SK-N-SH treated with all-trans-retinoic acid at 6 μM for 48 hours (cell line): ENCODE measurements around the gene AADACL4.
"Not testable (repeated sequence)": the region's sequence is repeated elsewhere in the genome, so short reads cannot be mapped to it uniquely, and the experiment has no call there.

ENCODE experiments used
- ATAC-seq: fragments of 200-7000 bp; cut with Tn5 transposase; 3 replicates; pipeline ENCODE4 v1.9.1; 2020; ENCODE audit warnings: mild to moderate bottlenecking, moderate library complexity
- ARNTL ChIP-seq: fragments of 450-650 bp; formaldehyde crosslinking; IDR thresholded peaks from 2 replicates; pipeline ENCODE4 v1.5.0; 2020; ENCODE audit warnings: low read depth, mild to moderate bottlenecking, moderate library complexity, borderline replicate concordance
- BACH2 ChIP-seq: fragments of 250-450 bp; sonication (Bioruptor Pico); IDR thresholded peaks from 2 replicates; pipeline ENCODE4 v1.9.0; 2021; ENCODE audit warnings: mild to moderate bottlenecking, borderline replicate concordance
- CSDC2 ChIP-seq: fragments of 250-450 bp; sonication (Bioruptor Pico); IDR thresholded peaks from 2 replicates; pipeline ENCODE4 v1.5.0; 2020; ENCODE audit warnings: mild to moderate bottlenecking, moderate library complexity
- ESRRG ChIP-seq: fragments of 250-450 bp; sonication (Bioruptor Pico); IDR thresholded peaks from 2 replicates; pipeline ENCODE4 v1.6.1; 2021; ENCODE audit warnings: mild to moderate bottlenecking
- GLIS3 ChIP-seq: fragments of 250-450 bp; sonication (Bioruptor Pico); IDR thresholded peaks from 2 replicates; pipeline ENCODE4 v1.5.0; 2020; ENCODE audit warnings: mild to moderate bottlenecking, moderate library complexity
- ISL1 ChIP-seq: fragments of 250-450 bp; sonication (Bioruptor Pico); IDR thresholded peaks from 2 replicates; pipeline ENCODE4 v2.1.2; 2022; ENCODE audit warnings: mild to moderate bottlenecking, moderate library complexity
- PPARA ChIP-seq: fragments of 250-450 bp; sonication (Bioruptor Pico); IDR thresholded peaks from 2 replicates; pipeline ENCODE4 v1.5.0; 2020; ENCODE audit warnings: mild to moderate bottlenecking, borderline replicate concordance
- SNAI2 ChIP-seq: fragments of 250-450 bp; sonication (Bioruptor Pico); IDR thresholded peaks from 2 replicates; pipeline ENCODE4 v1.5.0; 2020; ENCODE audit warnings: mild to moderate bottlenecking, moderate library complexity
- TCF4 ChIP-seq: fragments of 250-450 bp; sonication (Bioruptor Pico); IDR thresholded peaks from 2 replicates; pipeline ENCODE4 v1.8.0; 2021; ENCODE audit warnings: mild to moderate bottlenecking, moderate library complexity, borderline replicate concordance
- TOX ChIP-seq: fragments of 250-450 bp; sonication (Bioruptor Pico); IDR thresholded peaks from 2 replicates; pipeline ENCODE4 v1.8.0; 2021; ENCODE audit warnings: mild to moderate bottlenecking, moderate library complexity, borderline replicate concordance
- ZC3H10 ChIP-seq: fragments of 250-450 bp; sonication (Bioruptor Pico); IDR thresholded peaks from 2 replicates; pipeline ENCODE4 v1.5.1; 2021; ENCODE audit warnings: mild to moderate bottlenecking, moderate library complexity
- ZFP3 ChIP-seq: fragments of 250-450 bp; sonication (Bioruptor Pico); IDR thresholded peaks from 2 replicates; pipeline ENCODE4 v1.5.0; 2020; ENCODE audit warnings: mild to moderate bottlenecking, moderate library complexity
- ZFP30 ChIP-seq: fragments of 450-650 bp; formaldehyde crosslinking; IDR thresholded peaks from 2 replicates; pipeline ENCODE4 v1.5.0; 2022; ENCODE audit warnings: mild to moderate bottlenecking, moderate library complexity
- ZNF565 ChIP-seq: fragments of 450-650 bp; formaldehyde crosslinking; conservative IDR thresholded peaks from 2 replicates; pipeline ENCODE4 v1.5.0; 2020; ENCODE audit warnings: low read depth, mild to moderate bottlenecking, moderate library complexity
- ZNF70 ChIP-seq: fragments of 450-650 bp; formaldehyde crosslinking; IDR thresholded peaks from 2 replicates; pipeline ENCODE4 v1.5.0; 2020; ENCODE audit warnings: mild to moderate bottlenecking, moderate library complexity
- ZNF8 ChIP-seq: fragments of 450-650 bp; formaldehyde crosslinking; IDR thresholded peaks from 2 replicates; pipeline ENCODE4 v1.5.0; 2020; ENCODE audit warnings: mild to moderate bottlenecking, moderate library complexity
- TF ChIP-seq, protein P1 (sequence below): fragments of 250-450 bp; sonication (Bioruptor Pico); IDR thresholded peaks from 2 replicates; pipeline ENCODE4 v1.8.0; 2021; ENCODE audit warnings: low read depth, mild to moderate bottlenecking, moderate library complexity, borderline replicate concordance
- TF ChIP-seq, protein P2 (sequence below): fragments of 250-450 bp; sonication (Bioruptor Pico); IDR thresholded peaks from 2 replicates; pipeline ENCODE4 v1.8.0; 2020; ENCODE audit warnings: mild to moderate bottlenecking, moderate library complexity, borderline replicate concordance
- TF ChIP-seq, protein P3 (sequence below): fragments of 250-450 bp; sonication (Bioruptor Pico); IDR thresholded peaks from 2 replicates; pipeline ENCODE4 v1.5.1; 2020; ENCODE audit warnings: low read depth, mild to moderate bottlenecking, moderate library complexity
- TF ChIP-seq, protein P4 (sequence below): fragments of 250-450 bp; sonication (Bioruptor Pico); IDR thresholded peaks from 2 replicates; pipeline ENCODE4 v1.5.0; 2020; ENCODE audit warnings: mild to moderate bottlenecking, moderate library complexity
- TF ChIP-seq, protein P5 (sequence below): fragments of 250-450 bp; sonication (Bioruptor Pico); IDR thresholded peaks from 2 replicates; pipeline ENCODE4 v1.5.1; 2021; ENCODE audit warnings: mild to moderate bottlenecking, moderate library complexity

AADACL4 gene

DNA sequence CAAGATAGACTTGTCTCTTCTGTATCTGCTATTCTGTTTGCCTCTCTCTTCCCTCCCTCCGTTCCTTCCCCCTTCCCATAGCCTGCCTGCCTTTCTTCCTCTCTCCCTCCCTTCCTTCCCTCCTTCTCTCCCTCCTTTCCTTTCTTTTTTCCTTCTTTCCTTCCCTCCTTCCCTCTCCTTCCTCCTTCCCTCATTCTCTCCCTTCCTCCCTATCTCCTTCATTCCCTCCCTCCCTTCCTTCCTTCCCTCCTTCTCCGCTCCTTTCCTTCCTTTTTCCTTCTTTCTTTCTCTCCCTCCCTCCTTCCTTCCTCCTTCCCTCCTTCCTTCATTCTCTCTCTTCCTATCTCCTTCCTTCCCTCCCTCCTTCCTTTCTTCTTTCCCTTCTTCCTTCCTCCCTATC, 944 bp downstream of the AADACL4 start (continued):
- TF ChIP-seq, protein P1, sequence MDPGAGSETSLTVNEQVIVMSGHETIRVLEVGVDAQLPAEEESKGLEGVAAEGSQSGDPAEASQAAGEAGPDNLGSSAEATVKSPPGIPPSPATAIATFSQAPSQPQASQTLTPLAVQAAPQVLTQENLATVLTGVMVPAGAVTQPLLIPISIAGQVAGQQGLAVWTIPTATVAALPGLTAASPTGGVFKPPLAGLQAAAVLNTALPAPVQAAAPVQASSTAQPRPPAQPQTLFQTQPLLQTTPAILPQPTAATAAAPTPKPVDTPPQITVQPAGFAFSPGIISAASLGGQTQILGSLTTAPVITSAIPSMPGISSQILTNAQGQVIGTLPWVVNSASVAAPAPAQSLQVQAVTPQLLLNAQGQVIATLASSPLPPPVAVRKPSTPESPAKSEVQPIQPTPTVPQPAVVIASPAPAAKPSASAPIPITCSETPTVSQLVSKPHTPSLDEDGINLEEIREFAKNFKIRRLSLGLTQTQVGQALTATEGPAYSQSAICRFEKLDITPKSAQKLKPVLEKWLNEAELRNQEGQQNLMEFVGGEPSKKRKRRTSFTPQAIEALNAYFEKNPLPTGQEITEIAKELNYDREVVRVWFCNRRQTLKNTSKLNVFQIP: no peak
- no peak for TF ChIP-seq ZNF565 (CRISPR knock-in tag)
- TF ChIP-seq ZNF8 (CRISPR knock-in tag): no peak
- no peak for TF ChIP-seq GLIS3 (CRISPR knock-in tag)

DNA sequence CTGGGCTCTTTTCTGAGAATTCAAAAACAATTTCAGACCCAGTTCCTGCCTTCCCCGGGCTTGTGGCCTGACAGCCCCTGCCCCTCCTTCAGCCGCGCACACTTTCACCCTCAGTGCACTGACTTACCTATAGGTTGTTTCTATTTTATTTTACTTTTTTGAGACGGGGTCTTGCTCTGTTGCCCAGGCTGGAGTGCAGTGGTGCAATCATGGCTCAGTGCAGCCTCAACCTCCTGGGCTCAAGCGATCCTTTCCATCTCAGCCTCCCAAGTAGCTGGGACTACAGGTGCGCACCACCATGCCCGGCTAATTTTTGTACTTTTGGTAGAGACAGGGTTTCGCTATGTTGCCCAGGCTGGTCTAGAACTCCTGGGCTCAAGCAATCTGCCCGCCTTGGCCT, 1.5 kb downstream of the AADACL4 start:
- ATAC-seq: not testable (repeated sequence)

DNA sequence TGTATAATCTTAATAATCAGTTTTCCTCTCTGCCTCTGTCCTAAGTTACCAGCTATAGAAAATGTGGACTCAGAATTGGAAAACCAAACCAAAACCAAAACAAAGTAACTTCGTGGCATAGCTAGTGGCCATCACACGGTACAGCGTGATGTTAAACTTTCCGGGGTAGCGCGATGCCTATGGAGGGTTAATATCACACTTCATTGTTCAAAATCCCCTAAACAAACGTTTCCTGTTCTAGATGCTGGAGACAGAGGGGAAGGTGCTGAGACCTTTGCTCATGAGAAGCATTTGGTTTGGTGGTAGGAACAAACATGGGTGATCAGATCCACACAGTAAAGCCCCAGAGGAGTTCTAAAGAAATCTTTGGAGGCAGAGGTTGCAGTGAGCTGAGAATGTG, 4.9 kb downstream of the AADACL4 start:
- no peak for TF ChIP-seq ZNF70 (CRISPR knock-in tag)
- no peak for TF ChIP-seq ESRRG (CRISPR knock-in tag)
- no peak for TF ChIP-seq GLIS3 (CRISPR knock-in tag)
- TF ChIP-seq ZFP3 (CRISPR knock-in tag): no peak
- TF ChIP-seq PPARA: no peak
- TF ChIP-seq TOX (CRISPR knock-in tag): no peak
- no peak for TF ChIP-seq BACH2 (CRISPR knock-in tag)
- TF ChIP-seq TCF4 (CRISPR knock-in tag): no peak
- TF ChIP-seq, protein P2, sequence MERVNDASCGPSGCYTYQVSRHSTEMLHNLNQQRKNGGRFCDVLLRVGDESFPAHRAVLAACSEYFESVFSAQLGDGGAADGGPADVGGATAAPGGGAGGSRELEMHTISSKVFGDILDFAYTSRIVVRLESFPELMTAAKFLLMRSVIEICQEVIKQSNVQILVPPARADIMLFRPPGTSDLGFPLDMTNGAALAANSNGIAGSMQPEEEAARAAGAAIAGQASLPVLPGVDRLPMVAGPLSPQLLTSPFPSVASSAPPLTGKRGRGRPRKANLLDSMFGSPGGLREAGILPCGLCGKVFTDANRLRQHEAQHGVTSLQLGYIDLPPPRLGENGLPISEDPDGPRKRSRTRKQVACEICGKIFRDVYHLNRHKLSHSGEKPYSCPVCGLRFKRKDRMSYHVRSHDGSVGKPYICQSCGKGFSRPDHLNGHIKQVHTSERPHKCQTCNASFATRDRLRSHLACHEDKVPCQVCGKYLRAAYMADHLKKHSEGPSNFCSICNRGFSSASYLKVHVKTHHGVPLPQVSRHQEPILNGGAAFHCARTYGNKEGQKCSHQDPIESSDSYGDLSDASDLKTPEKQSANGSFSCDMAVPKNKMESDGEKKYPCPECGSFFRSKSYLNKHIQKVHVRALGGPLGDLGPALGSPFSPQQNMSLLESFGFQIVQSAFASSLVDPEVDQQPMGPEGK: no peak
- TF ChIP-seq, protein P3, sequence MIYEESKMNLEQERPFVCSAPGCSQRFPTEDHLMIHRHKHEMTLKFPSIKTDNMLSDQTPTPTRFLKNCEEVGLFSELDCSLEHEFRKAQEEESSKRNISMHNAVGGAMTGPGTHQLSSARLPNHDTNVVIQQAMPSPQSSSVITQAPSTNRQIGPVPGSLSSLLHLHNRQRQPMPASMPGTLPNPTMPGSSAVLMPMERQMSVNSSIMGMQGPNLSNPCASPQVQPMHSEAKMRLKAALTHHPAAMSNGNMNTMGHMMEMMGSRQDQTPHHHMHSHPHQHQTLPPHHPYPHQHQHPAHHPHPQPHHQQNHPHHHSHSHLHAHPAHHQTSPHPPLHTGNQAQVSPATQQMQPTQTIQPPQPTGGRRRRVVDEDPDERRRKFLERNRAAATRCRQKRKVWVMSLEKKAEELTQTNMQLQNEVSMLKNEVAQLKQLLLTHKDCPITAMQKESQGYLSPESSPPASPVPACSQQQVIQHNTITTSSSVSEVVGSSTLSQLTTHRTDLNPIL (CRISPR knock-in tag): no peak
- no peak for TF ChIP-seq ISL1 (CRISPR knock-in tag)
- TF ChIP-seq ZNF8 (CRISPR knock-in tag): no peak
- no peak for TF ChIP-seq ZFP30
- TF ChIP-seq CSDC2 (CRISPR knock-in tag): no peak
- TF ChIP-seq, protein P1: no peak
- TF ChIP-seq ZC3H10: no peak
- TF ChIP-seq ARNTL (CRISPR knock-in tag): no peak
- TF ChIP-seq, protein P4, sequence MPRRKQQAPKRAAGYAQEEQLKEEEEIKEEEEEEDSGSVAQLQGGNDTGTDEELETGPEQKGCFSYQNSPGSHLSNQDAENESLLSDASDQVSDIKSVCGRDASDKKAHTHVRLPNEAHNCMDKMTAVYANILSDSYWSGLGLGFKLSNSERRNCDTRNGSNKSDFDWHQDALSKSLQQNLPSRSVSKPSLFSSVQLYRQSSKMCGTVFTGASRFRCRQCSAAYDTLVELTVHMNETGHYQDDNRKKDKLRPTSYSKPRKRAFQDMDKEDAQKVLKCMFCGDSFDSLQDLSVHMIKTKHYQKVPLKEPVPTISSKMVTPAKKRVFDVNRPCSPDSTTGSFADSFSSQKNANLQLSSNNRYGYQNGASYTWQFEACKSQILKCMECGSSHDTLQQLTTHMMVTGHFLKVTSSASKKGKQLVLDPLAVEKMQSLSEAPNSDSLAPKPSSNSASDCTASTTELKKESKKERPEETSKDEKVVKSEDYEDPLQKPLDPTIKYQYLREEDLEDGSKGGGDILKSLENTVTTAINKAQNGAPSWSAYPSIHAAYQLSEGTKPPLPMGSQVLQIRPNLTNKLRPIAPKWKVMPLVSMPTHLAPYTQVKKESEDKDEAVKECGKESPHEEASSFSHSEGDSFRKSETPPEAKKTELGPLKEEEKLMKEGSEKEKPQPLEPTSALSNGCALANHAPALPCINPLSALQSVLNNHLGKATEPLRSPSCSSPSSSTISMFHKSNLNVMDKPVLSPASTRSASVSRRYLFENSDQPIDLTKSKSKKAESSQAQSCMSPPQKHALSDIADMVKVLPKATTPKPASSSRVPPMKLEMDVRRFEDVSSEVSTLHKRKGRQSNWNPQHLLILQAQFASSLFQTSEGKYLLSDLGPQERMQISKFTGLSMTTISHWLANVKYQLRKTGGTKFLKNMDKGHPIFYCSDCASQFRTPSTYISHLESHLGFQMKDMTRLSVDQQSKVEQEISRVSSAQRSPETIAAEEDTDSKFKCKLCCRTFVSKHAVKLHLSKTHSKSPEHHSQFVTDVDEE (CRISPR knock-in tag): no peak
- TF ChIP-seq, protein P5, sequence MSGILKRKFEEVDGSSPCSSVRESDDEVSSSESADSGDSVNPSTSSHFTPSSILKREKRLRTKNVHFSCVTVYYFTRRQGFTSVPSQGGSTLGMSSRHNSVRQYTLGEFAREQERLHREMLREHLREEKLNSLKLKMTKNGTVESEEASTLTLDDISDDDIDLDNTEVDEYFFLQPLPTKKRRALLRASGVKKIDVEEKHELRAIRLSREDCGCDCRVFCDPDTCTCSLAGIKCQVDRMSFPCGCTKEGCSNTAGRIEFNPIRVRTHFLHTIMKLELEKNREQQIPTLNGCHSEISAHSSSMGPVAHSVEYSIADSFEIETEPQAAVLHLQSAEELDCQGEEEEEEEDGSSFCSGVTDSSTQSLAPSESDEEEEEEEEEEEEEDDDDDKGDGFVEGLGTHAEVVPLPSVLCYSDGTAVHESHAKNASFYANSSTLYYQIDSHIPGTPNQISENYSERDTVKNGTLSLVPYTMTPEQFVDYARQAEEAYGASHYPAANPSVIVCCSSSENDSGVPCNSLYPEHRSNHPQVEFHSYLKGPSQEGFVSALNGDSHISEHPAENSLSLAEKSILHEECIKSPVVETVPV: no peak
- TF ChIP-seq SNAI2 (CRISPR knock-in tag): no peak
- ATAC-seq: no peak
